Epithelial cell of proximal tubule (primary cell): ENCODE results near the gene ZIC4. TPM values are rescaled to one million over a fixed set of nuclear protein-coding genes. Genes with fewer than 3 reads are reported as not detected.

Experiments
- DNase-seq: peaks from one replicate; pipeline ENCODE4 v3.0.0-alpha.2; 2011; ENCODE audit warnings: low read depth
- H3K4me3 ChIP-seq: 2 replicates; pipeline ENCODE4 v1.5.1; 2011; ENCODE audit warnings: low read depth, mild to moderate bottlenecking, low read length
- total RNA-seq: library from RNA; depleted of rRNA; stranded (reverse); fragments of >200 nt; gene quantifications from 2 replicates; pipeline ENCODE4 v1.2.3, GENCODE V29; 2015
- TF ChIP-seq, protein P1 (sequence below): conservative IDR thresholded peaks from 2 replicates; pipeline ENCODE4 v1.5.1; 2012; ENCODE audit warnings: low read depth, mild to moderate bottlenecking, low read length

Gene ZIC4
- total RNA-seq, 1 donor from 2014 or later: not detected

- H3K4me3 ChIP-seq: no peak overlapping the region
- DNase-seq: no peak
- TF ChIP-seq, protein P1, sequence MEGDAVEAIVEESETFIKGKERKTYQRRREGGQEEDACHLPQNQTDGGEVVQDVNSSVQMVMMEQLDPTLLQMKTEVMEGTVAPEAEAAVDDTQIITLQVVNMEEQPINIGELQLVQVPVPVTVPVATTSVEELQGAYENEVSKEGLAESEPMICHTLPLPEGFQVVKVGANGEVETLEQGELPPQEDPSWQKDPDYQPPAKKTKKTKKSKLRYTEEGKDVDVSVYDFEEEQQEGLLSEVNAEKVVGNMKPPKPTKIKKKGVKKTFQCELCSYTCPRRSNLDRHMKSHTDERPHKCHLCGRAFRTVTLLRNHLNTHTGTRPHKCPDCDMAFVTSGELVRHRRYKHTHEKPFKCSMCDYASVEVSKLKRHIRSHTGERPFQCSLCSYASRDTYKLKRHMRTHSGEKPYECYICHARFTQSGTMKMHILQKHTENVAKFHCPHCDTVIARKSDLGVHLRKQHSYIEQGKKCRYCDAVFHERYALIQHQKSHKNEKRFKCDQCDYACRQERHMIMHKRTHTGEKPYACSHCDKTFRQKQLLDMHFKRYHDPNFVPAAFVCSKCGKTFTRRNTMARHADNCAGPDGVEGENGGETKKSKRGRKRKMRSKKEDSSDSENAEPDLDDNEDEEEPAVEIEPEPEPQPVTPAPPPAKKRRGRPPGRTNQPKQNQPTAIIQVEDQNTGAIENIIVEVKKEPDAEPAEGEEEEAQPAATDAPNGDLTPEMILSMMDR: no peak
These were observed 50.0 kb downstream of the ZIC4 start for GRCh38 chr3:147356145-147356908.

DNA sequence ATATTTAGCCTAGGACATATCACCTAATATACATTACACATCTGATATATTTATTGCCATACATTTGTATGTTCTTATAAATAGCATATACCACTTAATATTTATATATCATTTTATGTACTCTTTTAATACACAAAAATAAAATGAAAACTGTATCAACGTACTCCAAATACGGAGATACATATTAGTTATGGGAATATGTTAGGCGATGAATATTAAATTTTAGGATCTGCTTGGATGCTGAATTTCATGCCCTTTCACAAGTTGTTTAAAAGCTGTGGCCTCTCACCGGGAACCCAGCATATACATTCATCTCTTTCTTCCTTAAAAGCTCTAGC is 50.6 kb downstream of the ZIC4 start:
- TF ChIP-seq, protein P1: no peak
- no peak overlapping the region for H3K4me3 ChIP-seq

DNA sequence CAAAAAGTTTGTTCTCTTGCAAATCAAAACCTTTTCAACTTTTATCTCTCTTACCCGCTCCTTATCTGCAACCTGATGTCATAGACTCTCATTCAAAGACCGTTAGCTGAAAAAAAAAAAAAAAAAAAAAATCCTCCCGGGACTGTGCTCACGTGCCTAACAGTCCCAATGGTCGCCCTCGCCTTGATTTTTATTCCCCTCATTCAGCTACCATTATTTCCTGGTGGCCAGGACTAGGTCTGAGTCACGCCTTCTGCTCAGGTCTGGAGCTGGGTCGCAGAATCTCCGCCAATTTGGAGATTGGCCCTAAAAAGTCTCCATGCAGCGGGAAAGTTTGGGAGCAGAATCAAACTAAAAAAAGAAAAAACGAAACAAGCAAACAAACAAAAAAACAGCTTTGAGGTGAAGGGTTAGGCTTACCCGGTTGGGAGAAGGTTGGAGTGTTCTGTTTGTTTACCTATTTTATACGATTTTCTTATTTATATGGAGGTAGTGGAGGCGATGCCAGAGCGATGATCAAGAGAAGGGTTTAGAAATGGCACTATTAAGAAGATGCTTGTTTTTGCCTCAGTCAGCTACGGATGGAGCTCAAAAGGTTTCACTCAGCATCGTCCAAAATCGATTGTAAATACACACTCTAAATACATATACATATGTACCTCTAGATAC is 51.1 kb downstream of the ZIC4 start:
- TF ChIP-seq, protein P1: no peak
- H3K4me3 ChIP-seq: no peak overlapping the region
- DNase-seq: no peak

More for the DNA sequence above, 50.6 kb downstream of the ZIC4 start:
- no peak for DNase-seq

DNA sequence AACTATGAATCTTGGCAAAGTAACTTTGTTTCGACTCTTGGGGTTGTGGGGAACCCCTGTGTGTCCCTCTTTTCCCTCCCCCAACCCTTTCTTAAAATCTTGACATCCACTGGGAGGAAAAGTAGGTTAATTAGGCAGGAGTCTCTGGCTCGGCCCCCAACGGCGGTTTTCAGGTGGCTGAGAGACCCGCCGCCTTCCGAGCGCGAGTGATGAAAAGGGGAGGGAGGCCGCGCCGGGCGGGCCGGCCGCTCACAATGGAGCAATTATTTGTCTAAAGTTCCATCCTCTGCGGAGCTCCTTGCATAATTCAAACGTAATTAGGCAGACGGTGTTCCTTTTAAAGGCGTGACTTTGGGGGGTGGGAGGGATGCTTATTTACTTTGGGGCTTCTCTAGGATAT is 51.7 kb downstream of the ZIC4 start:
- TF ChIP-seq, protein P1: no peak
- DNase-seq: no peak
- no peak overlapping the region for H3K4me3 ChIP-seq

DNA sequence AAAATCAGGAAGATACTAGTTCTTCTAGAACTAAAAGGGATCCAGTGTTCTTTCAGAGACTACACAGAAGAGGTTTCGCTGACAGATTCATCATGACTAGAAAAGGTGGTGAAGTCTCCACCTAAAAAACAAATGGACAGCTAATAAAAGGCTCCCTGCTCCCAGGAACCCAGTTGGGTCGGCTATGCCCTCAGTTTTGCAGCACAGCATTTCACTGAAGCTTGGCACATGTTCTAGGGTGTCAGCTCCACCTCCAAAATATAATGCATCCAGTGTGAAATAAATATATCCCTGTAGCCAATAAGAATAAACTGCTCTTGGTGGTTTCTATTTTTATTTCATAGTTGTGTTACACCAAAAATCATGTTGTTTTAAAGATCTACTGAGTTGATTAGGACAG is 55.0 kb downstream of the ZIC4 start:
- no peak overlapping the region for H3K4me3 ChIP-seq
- DNase-seq: no peak
- TF ChIP-seq, protein P1: no peak

DNA sequence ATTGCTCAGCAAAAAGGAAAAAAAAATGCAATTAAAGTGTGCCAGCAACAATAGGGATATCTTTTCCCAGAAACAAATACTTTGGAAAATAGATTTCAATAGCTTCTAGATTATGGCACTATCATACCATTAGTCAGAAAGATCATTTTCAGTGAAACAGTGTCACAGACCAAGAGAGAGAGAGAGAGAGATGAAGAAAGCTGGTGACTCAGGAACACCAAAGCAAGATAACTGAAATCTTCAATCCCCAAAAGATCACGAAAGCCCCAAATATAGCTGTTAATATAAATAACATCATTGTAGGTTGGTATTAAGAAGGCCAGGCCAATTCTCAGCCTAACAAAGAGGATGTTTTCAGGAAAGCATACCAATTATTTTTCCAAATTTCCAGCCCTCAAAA is 57.4 kb downstream of the ZIC4 start:
- TF ChIP-seq, protein P1: no peak
- H3K4me3 ChIP-seq: no peak overlapping the region
- DNase-seq: no peak

DNA sequence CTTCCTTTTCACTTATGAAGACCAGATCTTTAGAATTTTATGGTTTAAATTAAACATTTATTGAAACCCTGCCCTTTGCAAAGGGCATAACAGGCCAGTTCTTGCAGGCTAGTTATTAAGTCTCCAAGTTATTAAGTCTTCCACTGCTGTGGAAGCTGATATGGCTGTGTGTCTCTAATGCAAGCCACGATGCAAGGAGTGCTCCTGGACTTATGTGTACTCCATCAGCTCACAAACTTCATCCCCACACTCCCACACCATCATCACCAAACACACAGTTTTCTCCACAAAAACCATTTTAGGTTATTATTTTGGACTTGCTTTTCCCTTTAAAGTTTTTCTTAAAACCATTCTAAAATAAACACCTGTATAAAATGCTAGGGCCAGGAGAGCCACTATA is 62.4 kb downstream of the ZIC4 start:
- TF ChIP-seq, protein P1: no peak
- no peak overlapping the region for H3K4me3 ChIP-seq
- no peak for DNase-seq
